GM23338 (cell line): ENCODE results near the gene UNC79. TPM values are rescaled to one million over a fixed set of nuclear protein-coding genes. Genes with fewer than 3 reads are reported as not detected.

ENCODE experiments used
- ATAC-seq: fragments of 200-7000 bp; cut with Tn5 transposase; 3 replicates; pipeline ENCODE4 v1.9.1; 2020
- DNase-seq: peaks from one replicate; pipeline ENCODE4 v3.0.0-alpha.2; 2015; ENCODE audit warnings: low spot score
- H2AFZ ChIP-seq: fragments of 200-600 bp; sonication (generic); 2 replicates; pipeline ENCODE4 v1.8.0; 2016; ENCODE audit warnings: antibody characterized with exemption, mild to moderate bottlenecking, moderate library complexity
- H3F3A ChIP-seq: fragments of 200-600 bp; sonication (generic); replicated peaks from 2 replicates; pipeline ENCODE4 v1.8.0; 2017; ENCODE audit warnings: antibody characterized with exemption, mixed run types, low read depth
- H3K27ac ChIP-seq: fragments of 200-600 bp; sonication (generic); 2 replicates; pipeline ENCODE4 v1.6.1; 2016; ENCODE audit warnings: low read depth
- H3K27me3 ChIP-seq: fragments of 200-600 bp; sonication (generic); 2 replicates; pipeline ENCODE4 v1.8.0; 2016; ENCODE audit warnings: mild to moderate bottlenecking, mixed run types, moderate library complexity; ENCODE audit not compliant: insufficient read depth
- H3K36me3 ChIP-seq: fragments of 200-600 bp; sonication (generic); 2 replicates; pipeline ENCODE4 v1.8.0; 2016; ENCODE audit warnings: mild to moderate bottlenecking; ENCODE audit not compliant: insufficient read depth
- H3K4me1 ChIP-seq: fragments of 200-600 bp; sonication (generic); 2 replicates; pipeline ENCODE4 v1.8.0; 2016; ENCODE audit warnings: mild to moderate bottlenecking, moderate library complexity; ENCODE audit not compliant: insufficient read depth
- H3K4me2 ChIP-seq: fragments of 200-600 bp; sonication (generic); 2 replicates; pipeline ENCODE4 v1.7.1; 2017; ENCODE audit warnings: mixed run types
- H3K4me3 ChIP-seq: fragments of 200-600 bp; sonication (generic); 2 replicates; pipeline ENCODE4 v1.6.1; 2016; ENCODE audit warnings: mixed run types
- H3K79me2 ChIP-seq: fragments of 200-600 bp; sonication (generic); replicated peaks from 2 replicates; pipeline ENCODE4 v1.8.0; 2017; ENCODE audit warnings: mild to moderate bottlenecking; ENCODE audit not compliant: insufficient read depth
- H3K9me2 ChIP-seq: fragments of 200-600 bp; sonication (generic); 2 replicates; pipeline ENCODE4 v1.8.0; 2017; ENCODE audit not compliant: insufficient read depth
- H4K20me1 ChIP-seq: fragments of 200-600 bp; sonication (generic); replicated peaks from 2 replicates; pipeline ENCODE4 v1.8.0; 2017; ENCODE audit warnings: mild to moderate bottlenecking; ENCODE audit not compliant: insufficient read depth
- H3K27ac Mint-ChIP-seq: 2 replicates; pipeline ENCODE4 v1.8.0; 2020; ENCODE audit warnings: inconsistent platforms, mild to moderate bottlenecking, moderate library complexity, mixed read lengths
- H3K27me3 Mint-ChIP-seq: 3 replicates; pipeline ENCODE4 v1.8.0; 2022; ENCODE audit warnings: low read depth, mild to moderate bottlenecking, moderate library complexity, mixed read lengths, inconsistent platforms; ENCODE audit not compliant: insufficient read depth, poor library complexity
- H3K36me3 Mint-ChIP-seq: 3 replicates; pipeline ENCODE4 v1.8.0; 2021; ENCODE audit warnings: low read depth, mild to moderate bottlenecking, inconsistent platforms, moderate library complexity, mixed read lengths
- H3K4me1 Mint-ChIP-seq: 3 replicates; pipeline ENCODE4 v1.8.0; 2020; ENCODE audit warnings: mild to moderate bottlenecking, inconsistent platforms, mixed read lengths
- H3K4me3 Mint-ChIP-seq: 3 replicates; pipeline ENCODE4 v1.8.0; 2021; ENCODE audit warnings: moderate library complexity, mild to moderate bottlenecking, inconsistent platforms, mixed read lengths
- H3K9me3 Mint-ChIP-seq: 3 replicates; pipeline ENCODE4 v1.8.0; 2020; ENCODE audit warnings: moderate library complexity, mild to moderate bottlenecking, inconsistent platforms, mixed read lengths
- CREB1 ChIP-seq: fragments of 250-450 bp; sonication (Bioruptor Pico); IDR thresholded peaks from 2 replicates; pipeline ENCODE4 v1.5.0; 2020; ENCODE audit warnings: low read depth, mild to moderate bottlenecking, moderate library complexity
- CTCF ChIP-seq, 2 experiments: fragments of 200-600 bp in 1 of 2; sonication (generic) in 1 of 2; conservative IDR thresholded peaks; 2 replicates each; pipeline versions ENCODE4 v1.5.1 to v1.6.1; 2016 to 2017; ENCODE audit warnings: antibody characterized with exemption in 2 of 2, low read depth in 2 of 2, mild to moderate bottlenecking in 2 of 2, moderate library complexity in 1 of 2
- ETS1 ChIP-seq: IDR thresholded peaks from 2 replicates; pipeline ENCODE4 v1.6.1; 2016; ENCODE audit warnings: antibody characterized with exemption
- EZH2 ChIP-seq: fragments of 200-600 bp; sonication (generic); IDR thresholded peaks from one replicate; pipeline ENCODE4 v1.8.0; 2017; ENCODE audit warnings: antibody characterized with exemption, mild to moderate bottlenecking, low read depth; ENCODE audit not compliant: unreplicated experiment
- EZH2phosphoT487 ChIP-seq: fragments of 200-600 bp; sonication (generic); IDR thresholded peaks from one replicate; pipeline ENCODE4 v1.8.1; 2018; ENCODE audit warnings: antibody characterized with exemption; ENCODE audit not compliant: unreplicated experiment
- JUNB ChIP-seq: IDR thresholded peaks from one replicate; pipeline ENCODE4 v1.6.1; 2016; ENCODE audit warnings: antibody characterized with exemption; ENCODE audit not compliant: unreplicated experiment
- NANOG ChIP-seq: IDR thresholded peaks from 2 replicates; pipeline ENCODE4 v1.6.1; 2016; ENCODE audit warnings: antibody characterized with exemption, borderline replicate concordance
- POLR2AphosphoS5 ChIP-seq: IDR thresholded peaks from 2 replicates; pipeline ENCODE4 v1.6.1; 2016; ENCODE audit warnings: antibody characterized with exemption, low read depth
- STAT1 ChIP-seq: IDR thresholded peaks from one replicate; pipeline ENCODE4 v1.6.1; 2016; ENCODE audit warnings: antibody characterized with exemption; ENCODE audit not compliant: unreplicated experiment
- ZNF114 ChIP-seq: fragments of 250-450 bp; sonication (Bioruptor Pico); IDR thresholded peaks from 2 replicates; pipeline ENCODE4 v1.5.0; 2020; ENCODE audit warnings: mild to moderate bottlenecking, moderate library complexity
- ZNF331 ChIP-seq: fragments of 250-450 bp; sonication (Bioruptor Pico); IDR thresholded peaks from 2 replicates; pipeline ENCODE4 v1.5.0; 2020; ENCODE audit warnings: low read depth, mild to moderate bottlenecking, moderate library complexity
- polyA plus RNA-seq: library from polyadenylated mRNA; unstranded; fragments of >200 nt; fragmentation: Nextera tagmentation; extraction: Ambion mirVana; gene quantifications from 2 replicates; pipeline ENCODE4 v1.2.1, GENCODE V29; 2016
- total RNA-seq: library from RNA; depleted of rRNA; stranded (reverse); fragments of >200 nt; shearing (Covaris generic); gene quantifications from 2 replicates; pipeline ENCODE4 v1.2.3, GENCODE V29; 2014
- TF ChIP-seq, protein P1 (sequence below): IDR thresholded peaks from one replicate; pipeline ENCODE4 v1.6.1; 2018; ENCODE audit warnings: antibody characterized with exemption; ENCODE audit not compliant: unreplicated experiment
- TF ChIP-seq, protein P2 (sequence below): fragments of 250-450 bp; sonication (Bioruptor Pico); IDR thresholded peaks from 2 replicates; pipeline ENCODE4 v1.5.0; 2020; ENCODE audit warnings: mild to moderate bottlenecking, moderate library complexity

The UNC79 gene
- total and polyA plus RNA-seq, 2 experiments from 2014 or later = 1.8 to 3.6 TPM

- Mint-ChIP-seq H3K27me3 (peaks cover 5% of the 10 kb centered on the region), H3K9me3 (no peaks in the 10 kb centered on the region; the same call in 2 of the 3 replicates), H3K4me3 (no peak overlapping the region), H3K4me1 (no peaks in the 10 kb centered on the region; the same call in 2 of the 3 replicates), H3K27ac (no peak overlapping the region), H3K36me3 (peaks cover 2% of the 10 kb centered on the region; the same call in 2 of the 3 replicates)
- Histone ChIP-seq H3K36me3 (no peaks in the 10 kb centered on the region), H3F3A (no peaks in the 10 kb centered on the region), H3K4me1 (no peaks in the 10 kb centered on the region), H3K4me2 (no peak overlapping the region), H4K20me1 (no peaks in the 10 kb centered on the region), H3K27ac (no peak overlapping the region), H3K79me2 (no peaks in the 10 kb centered on the region), H2AFZ (no peak overlapping the region), H3K9me2 (no peaks in the 10 kb centered on the region), H3K27me3 (no peaks in the 10 kb centered on the region), H3K4me3 (no peak overlapping the region)
- TF ChIP-seq CTCF (conservative IDR thresholded peaks at IDR 0.05; ENCODE audit: low read depth in 2 of 2) (no peak), NANOG (no peak), ZNF331 (no peak), CREB1 (no peak), ETS1 (no peak), ZNF114 (CRISPR knock-in tag) (no peak), POLR2AphosphoS5 (no peak), EZH2phosphoT487 (no peak), JUNB (no peak), EZH2 (no peak), STAT1 (no peak)
- TF ChIP-seq, protein P1, sequence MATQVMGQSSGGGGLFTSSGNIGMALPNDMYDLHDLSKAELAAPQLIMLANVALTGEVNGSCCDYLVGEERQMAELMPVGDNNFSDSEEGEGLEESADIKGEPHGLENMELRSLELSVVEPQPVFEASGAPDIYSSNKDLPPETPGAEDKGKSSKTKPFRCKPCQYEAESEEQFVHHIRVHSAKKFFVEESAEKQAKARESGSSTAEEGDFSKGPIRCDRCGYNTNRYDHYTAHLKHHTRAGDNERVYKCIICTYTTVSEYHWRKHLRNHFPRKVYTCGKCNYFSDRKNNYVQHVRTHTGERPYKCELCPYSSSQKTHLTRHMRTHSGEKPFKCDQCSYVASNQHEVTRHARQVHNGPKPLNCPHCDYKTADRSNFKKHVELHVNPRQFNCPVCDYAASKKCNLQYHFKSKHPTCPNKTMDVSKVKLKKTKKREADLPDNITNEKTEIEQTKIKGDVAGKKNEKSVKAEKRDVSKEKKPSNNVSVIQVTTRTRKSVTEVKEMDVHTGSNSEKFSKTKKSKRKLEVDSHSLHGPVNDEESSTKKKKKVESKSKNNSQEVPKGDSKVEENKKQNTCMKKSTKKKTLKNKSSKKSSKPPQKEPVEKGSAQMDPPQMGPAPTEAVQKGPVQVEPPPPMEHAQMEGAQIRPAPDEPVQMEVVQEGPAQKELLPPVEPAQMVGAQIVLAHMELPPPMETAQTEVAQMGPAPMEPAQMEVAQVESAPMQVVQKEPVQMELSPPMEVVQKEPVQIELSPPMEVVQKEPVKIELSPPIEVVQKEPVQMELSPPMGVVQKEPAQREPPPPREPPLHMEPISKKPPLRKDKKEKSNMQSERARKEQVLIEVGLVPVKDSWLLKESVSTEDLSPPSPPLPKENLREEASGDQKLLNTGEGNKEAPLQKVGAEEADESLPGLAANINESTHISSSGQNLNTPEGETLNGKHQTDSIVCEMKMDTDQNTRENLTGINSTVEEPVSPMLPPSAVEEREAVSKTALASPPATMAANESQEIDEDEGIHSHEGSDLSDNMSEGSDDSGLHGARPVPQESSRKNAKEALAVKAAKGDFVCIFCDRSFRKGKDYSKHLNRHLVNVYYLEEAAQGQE = no peak
- TF ChIP-seq, protein P2, sequence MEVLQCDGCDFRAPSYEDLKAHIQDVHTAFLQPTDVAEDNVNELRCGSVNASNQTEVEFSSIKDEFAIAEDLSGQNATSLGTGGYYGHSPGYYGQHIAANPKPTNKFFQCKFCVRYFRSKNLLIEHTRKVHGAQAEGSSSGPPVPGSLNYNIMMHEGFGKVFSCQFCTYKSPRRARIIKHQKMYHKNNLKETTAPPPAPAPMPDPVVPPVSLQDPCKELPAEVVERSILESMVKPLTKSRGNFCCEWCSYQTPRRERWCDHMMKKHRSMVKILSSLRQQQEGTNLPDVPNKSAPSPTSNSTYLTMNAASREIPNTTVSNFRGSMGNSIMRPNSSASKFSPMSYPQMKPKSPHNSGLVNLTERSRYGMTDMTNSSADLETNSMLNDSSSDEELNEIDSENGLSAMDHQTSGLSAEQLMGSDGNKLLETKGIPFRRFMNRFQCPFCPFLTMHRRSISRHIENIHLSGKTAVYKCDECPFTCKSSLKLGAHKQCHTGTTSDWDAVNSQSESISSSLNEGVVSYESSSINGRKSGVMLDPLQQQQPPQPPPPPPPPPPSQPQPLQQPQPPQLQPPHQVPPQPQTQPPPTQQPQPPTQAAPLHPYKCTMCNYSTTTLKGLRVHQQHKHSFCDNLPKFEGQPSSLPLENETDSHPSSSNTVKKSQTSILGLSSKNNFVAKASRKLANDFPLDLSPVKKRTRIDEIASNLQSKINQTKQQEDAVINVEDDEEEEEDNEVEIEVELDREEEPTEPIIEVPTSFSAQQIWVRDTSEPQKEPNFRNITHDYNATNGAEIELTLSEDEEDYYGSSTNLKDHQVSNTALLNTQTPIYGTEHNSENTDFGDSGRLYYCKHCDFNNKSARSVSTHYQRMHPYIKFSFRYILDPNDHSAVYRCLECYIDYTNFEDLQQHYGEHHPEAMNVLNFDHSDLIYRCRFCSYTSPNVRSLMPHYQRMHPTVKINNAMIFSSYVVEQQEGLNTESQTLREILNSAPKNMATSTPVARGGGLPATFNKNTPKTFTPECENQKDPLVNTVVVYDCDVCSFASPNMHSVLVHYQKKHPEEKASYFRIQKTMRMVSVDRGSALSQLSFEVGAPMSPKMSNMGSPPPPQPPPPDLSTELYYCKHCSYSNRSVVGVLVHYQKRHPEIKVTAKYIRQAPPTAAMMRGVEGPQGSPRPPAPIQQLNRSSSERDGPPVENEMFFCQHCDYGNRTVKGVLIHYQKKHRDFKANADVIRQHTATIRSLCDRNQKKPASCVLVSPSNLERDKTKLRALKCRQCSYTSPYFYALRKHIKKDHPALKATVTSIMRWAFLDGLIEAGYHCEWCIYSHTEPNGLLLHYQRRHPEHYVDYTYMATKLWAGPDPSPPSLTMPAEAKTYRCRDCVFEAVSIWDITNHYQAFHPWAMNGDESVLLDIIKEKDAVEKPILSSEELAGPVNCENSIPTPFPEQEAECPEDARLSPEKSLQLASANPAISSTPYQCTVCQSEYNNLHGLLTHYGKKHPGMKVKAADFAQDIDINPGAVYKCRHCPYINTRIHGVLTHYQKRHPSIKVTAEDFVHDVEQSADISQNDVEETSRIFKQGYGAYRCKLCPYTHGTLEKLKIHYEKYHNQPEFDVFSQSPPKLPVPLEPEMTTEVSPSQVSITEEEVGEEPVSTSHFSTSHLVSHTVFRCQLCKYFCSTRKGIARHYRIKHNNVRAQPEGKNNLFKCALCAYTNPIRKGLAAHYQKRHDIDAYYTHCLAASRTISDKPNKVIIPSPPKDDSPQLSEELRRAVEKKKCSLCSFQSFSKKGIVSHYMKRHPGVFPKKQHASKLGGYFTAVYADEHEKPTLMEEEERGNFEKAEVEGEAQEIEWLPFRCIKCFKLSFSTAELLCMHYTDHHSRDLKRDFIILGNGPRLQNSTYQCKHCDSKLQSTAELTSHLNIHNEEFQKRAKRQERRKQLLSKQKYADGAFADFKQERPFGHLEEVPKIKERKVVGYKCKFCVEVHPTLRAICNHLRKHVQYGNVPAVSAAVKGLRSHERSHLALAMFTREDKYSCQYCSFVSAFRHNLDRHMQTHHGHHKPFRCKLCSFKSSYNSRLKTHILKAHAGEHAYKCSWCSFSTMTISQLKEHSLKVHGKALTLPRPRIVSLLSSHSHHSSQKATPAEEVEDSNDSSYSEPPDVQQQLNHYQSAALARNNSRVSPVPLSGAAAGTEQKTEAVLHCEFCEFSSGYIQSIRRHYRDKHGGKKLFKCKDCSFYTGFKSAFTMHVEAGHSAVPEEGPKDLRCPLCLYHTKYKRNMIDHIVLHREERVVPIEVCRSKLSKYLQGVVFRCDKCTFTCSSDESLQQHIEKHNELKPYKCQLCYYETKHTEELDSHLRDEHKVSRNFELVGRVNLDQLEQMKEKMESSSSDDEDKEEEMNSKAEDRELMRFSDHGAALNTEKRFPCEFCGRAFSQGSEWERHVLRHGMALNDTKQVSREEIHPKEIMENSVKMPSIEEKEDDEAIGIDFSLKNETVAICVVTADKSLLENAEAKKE (CRISPR knock-in tag) = no peak
- DNase-seq (no peak), ATAC-seq (no peak)
Observed at GRCh38 chr14:93753647-93754046, 322.9 kb downstream of the UNC79 start.
